Trophoblast cell (in vitro differentiated cells and primary cell): Measurements from ENCODE around the gene TFAM.

Source experiments
- DNase-seq, 2 donors: peaks; one replicate each; pipeline ENCODE4 v3.0.0-alpha.2; 2016
- H2AFZ ChIP-seq: 2 replicates; pipeline ENCODE4 v1.6.1; 2013; ENCODE audit warnings: low read length, moderate library complexity, mild to moderate bottlenecking; ENCODE audit not compliant: insufficient read depth, poor library complexity
- H2AK5ac ChIP-seq: 2 replicates; pipeline ENCODE4 v1.6.1; 2013; ENCODE audit warnings: mild to moderate bottlenecking, low read length
- H2BK120ac ChIP-seq: 2 replicates; pipeline ENCODE4 v1.6.1; 2013; ENCODE audit warnings: low read length, mild to moderate bottlenecking, moderate library complexity; ENCODE audit not compliant: insufficient read depth, poor library complexity
- H2BK12ac ChIP-seq: 2 replicates; pipeline ENCODE4 v1.6.1; 2013; ENCODE audit warnings: mild to moderate bottlenecking, low read length, moderate library complexity
- H2BK5ac ChIP-seq: 2 replicates; pipeline ENCODE4 v1.6.1; 2013; ENCODE audit warnings: low read length, low read depth, moderate library complexity, mild to moderate bottlenecking; ENCODE audit not compliant: poor library complexity
- H3K14ac ChIP-seq: 2 replicates; pipeline ENCODE4 v1.6.1; 2013; ENCODE audit warnings: mild to moderate bottlenecking, low read length
- H3K18ac ChIP-seq: 2 replicates; pipeline ENCODE4 v1.6.1; 2013; ENCODE audit warnings: mild to moderate bottlenecking, low read length
- H3K23ac ChIP-seq: 2 replicates; pipeline ENCODE4 v1.6.1; 2013; ENCODE audit warnings: low read length
- H3K27ac ChIP-seq: 2 replicates; pipeline ENCODE4 v1.5.1; 2013; ENCODE audit warnings: low read depth, mild to moderate bottlenecking, inconsistent platforms, low read length, moderate library complexity
- H3K27me3 ChIP-seq: 2 replicates; pipeline ENCODE4 v1.6.1; 2013; ENCODE audit warnings: inconsistent platforms, mild to moderate bottlenecking, low read length, moderate library complexity; ENCODE audit not compliant: insufficient read depth
- H3K36me3 ChIP-seq, 2 experiments: 1 replicate in 1 of 2; 2 replicates in 1 of 2; pipeline ENCODE4 v1.6.1; 2013; ENCODE audit warnings: low read length in 2 of 2, mild to moderate bottlenecking in 2 of 2, moderate library complexity in 1 of 2; ENCODE audit not compliant: insufficient read depth in 2 of 2, control insufficient read depth in 1 of 2
- H3K4ac ChIP-seq: 2 replicates; pipeline ENCODE4 v1.6.1; 2013; ENCODE audit warnings: low read depth, mild to moderate bottlenecking, low read length, moderate library complexity
- H3K4me1 ChIP-seq, 2 experiments: 1 replicate in 1 of 2; 2 replicates in 1 of 2; pipeline ENCODE4 v1.6.1; 2013; ENCODE audit warnings: low read length in 2 of 2, mild to moderate bottlenecking in 2 of 2, moderate library complexity in 1 of 2; ENCODE audit not compliant: insufficient read depth in 2 of 2, control insufficient read depth in 1 of 2
- H3K4me2 ChIP-seq: 2 replicates; pipeline ENCODE4 v1.6.1; 2013; ENCODE audit warnings: inconsistent platforms, mild to moderate bottlenecking, low read length, moderate library complexity
- H3K4me3 ChIP-seq: 2 replicates; pipeline ENCODE4 v1.5.1; 2013; ENCODE audit warnings: mild to moderate bottlenecking, low read depth, low read length, inconsistent platforms
- H3K79me1 ChIP-seq: one replicate; pipeline ENCODE4 v1.6.1; 2013; ENCODE audit warnings: low read length
- H3K79me2 ChIP-seq: 2 replicates; pipeline ENCODE4 v1.6.1; 2013; ENCODE audit warnings: low read length, mild to moderate bottlenecking; ENCODE audit not compliant: control insufficient read depth, insufficient read depth, poor library complexity
- H3K9ac ChIP-seq: 2 replicates; pipeline ENCODE4 v1.6.1; 2013; ENCODE audit warnings: mild to moderate bottlenecking, low read length
- H3K9me3 ChIP-seq: 2 replicates; pipeline ENCODE4 v1.6.1; 2013; ENCODE audit warnings: low read depth, mild to moderate bottlenecking, control low read depth, inconsistent platforms, low read length; ENCODE audit not compliant: insufficient read depth
- H4K12ac ChIP-seq: 2 replicates; pipeline ENCODE4 v1.6.1; 2013; ENCODE audit warnings: low read depth, mild to moderate bottlenecking, low read length, moderate library complexity
- H4K8ac ChIP-seq: 2 replicates; pipeline ENCODE4 v1.6.1; 2013; ENCODE audit warnings: low read depth, mild to moderate bottlenecking, low read length, moderate library complexity
- H4K91ac ChIP-seq: one replicate; pipeline ENCODE4 v1.6.1; 2013; ENCODE audit warnings: low read depth, mild to moderate bottlenecking, low read length, moderate library complexity
- WGBS: extraction: QIAGEN DNeasy Blood & Tissue Kit; methylation state at CpG from one replicate; pipeline ENCODE4 v1.1.7; 2013; ENCODE audit warnings: missing lambda C conversion rate; ENCODE audit not compliant: insufficient read length, insufficient coverage; ENCODE audit errors: extremely low coverage; 5-methylcytosine and 5-hydroxymethylcytosine counted together

The TFAM gene

DNA sequence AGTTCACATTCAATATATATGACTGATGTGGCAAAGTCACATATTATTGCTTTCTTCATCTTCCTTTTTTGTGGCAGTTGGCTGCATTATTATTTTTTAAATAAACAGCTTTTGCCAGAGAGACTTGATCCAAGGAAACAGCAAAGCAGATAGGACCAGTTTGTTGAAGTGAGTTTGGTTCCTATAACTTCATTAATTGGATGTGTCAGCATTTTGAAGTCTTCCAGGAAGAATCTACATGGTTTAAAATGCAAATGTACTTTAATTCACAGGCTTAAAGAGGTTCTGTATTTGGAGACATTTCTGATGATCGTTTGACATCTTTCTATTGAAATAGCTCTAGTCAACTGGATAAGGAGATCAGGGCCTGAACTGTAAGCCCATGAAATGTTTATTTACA lies 37.2 kb upstream of the TFAM start:
- no CpG with 5 or more reads among the region's 1 CpG for WGBS
- H2BK120ac ChIP-seq, result no peak overlapping the region
- no peaks in the 10 kb centered on the region for H3K79me2 ChIP-seq
- H2BK12ac ChIP-seq, result no peak overlapping the region
- no peak overlapping the region for H3K4me2 ChIP-seq
- no peak overlapping the region for H3K4me3 ChIP-seq
- H4K8ac ChIP-seq, result no peak overlapping the region
- no peaks in the 10 kb centered on the region for H3K27me3 ChIP-seq
- H3K9ac ChIP-seq, result no peak overlapping the region
- no peak overlapping the region for H3K14ac ChIP-seq
- H3K36me3 ChIP-seq, result no peaks in the 10 kb centered on the region
- H3K4ac ChIP-seq, result no peak overlapping the region
- H3K79me1 ChIP-seq, result no peaks in the 10 kb centered on the region
- no peaks in the 10 kb centered on the region for H3K4me1 ChIP-seq
- no peak overlapping the region for H4K91ac ChIP-seq
- no peak overlapping the region for H2AK5ac ChIP-seq
- H3K27ac ChIP-seq, result no peak overlapping the region
- H3K9me3 ChIP-seq, result no peaks in the 10 kb centered on the region
- H4K12ac ChIP-seq, result no peak overlapping the region
- no peak overlapping the region for H2AFZ ChIP-seq
- no peak overlapping the region for H3K18ac ChIP-seq
- no peak overlapping the region for H2BK5ac ChIP-seq
- H3K23ac ChIP-seq, result no peak overlapping the region
- DNase-seq, result no peak

DNA sequence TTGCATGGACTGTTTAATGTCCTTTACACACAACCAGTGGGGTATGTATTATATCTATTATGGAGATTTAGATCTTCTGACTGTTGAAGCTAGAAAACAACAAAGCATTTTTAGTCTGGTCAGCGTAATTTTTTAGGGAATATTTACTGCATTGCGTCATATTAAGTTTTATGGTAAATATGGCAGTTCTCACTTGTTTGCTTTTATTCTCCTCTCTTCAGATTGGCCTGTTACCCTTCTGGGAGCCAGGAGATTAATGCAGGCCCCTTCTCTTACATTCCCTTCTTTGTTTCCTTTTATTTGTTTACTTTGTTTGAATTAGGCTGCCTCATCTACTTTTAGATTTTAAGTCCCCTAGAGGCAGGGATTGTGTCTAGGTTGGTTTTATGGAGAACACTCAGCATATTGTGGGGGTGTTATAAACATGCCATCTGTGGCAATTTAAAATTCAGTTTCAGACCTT lies 36.6 kb upstream of the TFAM start:
- H2BK120ac ChIP-seq, result no peak overlapping the region
- no peak overlapping the region for H2AFZ ChIP-seq
- H2AK5ac ChIP-seq, result no peak overlapping the region
- H3K4me1 ChIP-seq, result no peaks in the 10 kb centered on the region
- H3K23ac ChIP-seq, result no peak overlapping the region
- H3K14ac ChIP-seq, result no peak overlapping the region
- H3K9ac ChIP-seq, result no peak overlapping the region
- no peak overlapping the region for H3K18ac ChIP-seq
- WGBS, result no CpG with 5 or more reads among the region's 2 CpGs
- no peaks in the 10 kb centered on the region for H3K79me2 ChIP-seq
- H4K8ac ChIP-seq, result no peak overlapping the region
- H4K91ac ChIP-seq, result no peak overlapping the region
- H2BK12ac ChIP-seq, result no peak overlapping the region
- no peak overlapping the region for H2BK5ac ChIP-seq
- no peak overlapping the region for H3K4me2 ChIP-seq
- no peaks in the 10 kb centered on the region for H3K27me3 ChIP-seq
- no peak overlapping the region for H4K12ac ChIP-seq
- no peak overlapping the region for H3K27ac ChIP-seq
- H3K36me3 ChIP-seq, result no peaks in the 10 kb centered on the region
- no peak overlapping the region for H3K4me3 ChIP-seq
- no peak for DNase-seq
- no peaks in the 10 kb centered on the region for H3K9me3 ChIP-seq
- no peaks in the 10 kb centered on the region for H3K79me1 ChIP-seq
- H3K4ac ChIP-seq, result no peak overlapping the region

DNA sequence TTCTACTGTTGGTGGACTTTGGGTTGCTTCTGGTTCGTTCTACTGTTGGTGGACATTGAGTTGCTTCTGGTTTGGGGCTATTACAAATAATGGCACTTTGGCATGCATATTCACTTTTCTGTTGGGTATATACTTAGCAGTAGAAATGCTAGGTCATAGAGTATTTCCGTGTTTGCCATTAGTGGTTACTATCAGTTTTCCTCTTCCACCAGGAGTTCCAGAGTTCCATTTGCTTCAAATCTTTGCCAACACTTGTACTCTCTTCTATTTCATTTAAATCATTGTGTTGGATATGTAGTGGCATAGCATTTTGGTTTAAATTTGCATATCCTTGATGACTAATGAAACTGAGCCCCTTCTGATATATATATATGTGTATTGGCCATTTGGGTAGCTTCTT lies 35.2 kb upstream of the TFAM start:
- H3K4ac ChIP-seq, result no peak overlapping the region
- H2BK12ac ChIP-seq, result no peak overlapping the region
- no peak overlapping the region for H4K91ac ChIP-seq
- H3K18ac ChIP-seq, result no peak overlapping the region
- no peaks in the 10 kb centered on the region for H3K9me3 ChIP-seq
- H4K12ac ChIP-seq, result no peak overlapping the region
- WGBS, result no CpG with 5 or more reads among the region's 2 CpGs
- no peak overlapping the region for H2AK5ac ChIP-seq
- H3K27ac ChIP-seq, result no peak overlapping the region
- no peaks in the 10 kb centered on the region for H3K27me3 ChIP-seq
- no peaks in the 10 kb centered on the region for H3K79me1 ChIP-seq
- no peak overlapping the region for H2BK120ac ChIP-seq
- no peak overlapping the region for H3K14ac ChIP-seq
- H3K79me2 ChIP-seq, result no peaks in the 10 kb centered on the region
- no peak overlapping the region for H3K4me3 ChIP-seq
- H2BK5ac ChIP-seq, result no peak overlapping the region
- H3K23ac ChIP-seq, result no peak overlapping the region
- H2AFZ ChIP-seq, result no peak overlapping the region
- no peaks in the 10 kb centered on the region for H3K4me1 ChIP-seq
- no peak overlapping the region for H3K9ac ChIP-seq
- H3K36me3 ChIP-seq, result no peaks in the 10 kb centered on the region
- no peak overlapping the region for H3K4me2 ChIP-seq
- no peak overlapping the region for H4K8ac ChIP-seq
- no peak for DNase-seq

DNA sequence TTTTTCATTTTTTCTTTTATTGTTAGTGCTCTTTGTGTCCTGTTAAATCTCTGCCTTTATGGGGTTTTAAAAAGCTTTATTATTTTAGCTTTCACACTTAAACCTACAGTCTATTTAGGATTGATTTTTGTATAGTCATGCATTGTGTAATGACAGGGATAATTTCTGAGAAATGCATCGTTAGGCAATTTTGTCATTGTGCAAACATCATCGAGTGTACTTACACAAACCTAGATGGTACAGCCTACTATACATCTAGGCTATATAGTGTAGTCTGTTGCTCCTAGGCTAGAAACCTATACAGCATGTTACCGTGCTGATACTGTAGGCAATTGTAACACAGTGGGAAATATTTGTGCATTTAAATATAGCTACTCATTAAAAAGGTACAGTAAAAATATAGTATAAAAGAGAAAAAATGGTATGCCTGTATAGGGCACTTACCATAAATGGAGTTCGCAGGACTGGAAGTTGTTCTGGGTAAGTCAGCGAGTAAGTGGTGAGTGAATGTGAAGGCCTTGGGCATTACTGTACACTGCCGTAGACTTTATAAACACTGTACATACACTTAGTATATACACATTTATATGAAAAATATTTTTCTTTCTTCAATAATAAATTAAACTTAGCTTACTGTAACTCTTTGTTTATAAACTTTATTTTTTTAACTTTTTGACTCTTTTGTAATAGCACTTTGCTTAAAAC lies 34.4 kb upstream of the TFAM start:
- no peak overlapping the region for H3K4me3 ChIP-seq
- no peaks in the 10 kb centered on the region for H3K36me3 ChIP-seq
- no peak overlapping the region for H2AFZ ChIP-seq
- no peak overlapping the region for H3K4me2 ChIP-seq
- H2BK5ac ChIP-seq, result no peak overlapping the region
- H4K12ac ChIP-seq, result no peak overlapping the region
- no peaks in the 10 kb centered on the region for H3K4me1 ChIP-seq
- no CpG with 5 or more reads among the region's 6 CpGs for WGBS
- H3K18ac ChIP-seq, result no peak overlapping the region
- DNase-seq, result peak; percentile 14 to 81
- no peak overlapping the region for H2BK120ac ChIP-seq
- no peak overlapping the region for H3K4ac ChIP-seq
- no peak overlapping the region for H4K91ac ChIP-seq
- no peak overlapping the region for H3K23ac ChIP-seq
- no peak overlapping the region for H2BK12ac ChIP-seq
- no peak overlapping the region for H2AK5ac ChIP-seq
- H3K27me3 ChIP-seq, result no peaks in the 10 kb centered on the region
- H3K79me1 ChIP-seq, result no peaks in the 10 kb centered on the region
- H3K14ac ChIP-seq, result no peak overlapping the region
- H3K79me2 ChIP-seq, result no peaks in the 10 kb centered on the region
- no peak overlapping the region for H4K8ac ChIP-seq
- H3K9ac ChIP-seq, result no peak overlapping the region
- H3K9me3 ChIP-seq, result no peaks in the 10 kb centered on the region
- no peak overlapping the region for H3K27ac ChIP-seq
